ENCODE data around the gene GPC6.

The GPC6 gene

GRCh38 chr13:94088742-94089141 is 862.1 kb downstream of the GPC6 start:
- TF ChIP-seq ZFX (IDR thresholded peaks at IDR 0.05): no peak
- no peak for TF ChIP-seq CTCF (conservative IDR thresholded peaks at IDR 0.05)

DNA sequence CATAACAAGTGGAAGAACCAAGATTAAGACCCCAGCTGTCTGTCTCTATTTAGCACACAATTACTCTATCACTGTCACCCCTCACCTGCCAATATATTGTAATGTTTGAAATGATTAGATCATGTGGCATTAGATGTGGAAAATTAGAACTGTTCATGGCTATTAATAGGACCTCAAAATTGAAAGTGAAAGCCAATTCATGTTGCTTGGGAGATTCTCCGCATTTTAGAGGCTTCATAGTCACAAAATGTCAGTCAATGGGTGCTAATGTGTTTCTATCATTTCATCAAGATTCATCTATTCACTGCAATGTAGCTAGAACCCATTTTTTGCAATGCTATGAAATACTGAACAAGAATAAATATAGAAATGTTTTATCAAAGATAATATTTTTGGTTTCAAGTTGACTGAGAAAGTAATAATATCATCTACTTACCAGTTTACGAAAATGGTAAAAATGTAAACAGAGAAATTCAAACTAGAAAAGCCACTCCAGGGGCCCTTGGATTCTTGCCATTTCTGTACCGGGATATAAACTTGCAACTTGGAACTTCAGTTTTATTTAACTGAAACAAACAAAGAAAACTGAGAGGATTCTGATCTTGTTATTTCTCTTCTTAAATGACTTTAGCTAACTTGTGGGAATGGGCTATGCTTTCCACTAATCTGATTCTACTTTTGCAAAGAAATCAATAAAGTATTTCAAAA is 864.3 kb downstream of the GPC6 start:
- TF ChIP-seq ZFX (IDR thresholded peaks at IDR 0.05): no peak
- TF ChIP-seq CTCF (conservative IDR thresholded peaks at IDR 0.05): no peak
- no peak overlapping the region for H3K27ac ChIP-seq

More at GRCh38 chr13:94088742-94089141, 862.1 kb downstream of the GPC6 start:
- H3K27ac ChIP-seq: no peak overlapping the region

DNA sequence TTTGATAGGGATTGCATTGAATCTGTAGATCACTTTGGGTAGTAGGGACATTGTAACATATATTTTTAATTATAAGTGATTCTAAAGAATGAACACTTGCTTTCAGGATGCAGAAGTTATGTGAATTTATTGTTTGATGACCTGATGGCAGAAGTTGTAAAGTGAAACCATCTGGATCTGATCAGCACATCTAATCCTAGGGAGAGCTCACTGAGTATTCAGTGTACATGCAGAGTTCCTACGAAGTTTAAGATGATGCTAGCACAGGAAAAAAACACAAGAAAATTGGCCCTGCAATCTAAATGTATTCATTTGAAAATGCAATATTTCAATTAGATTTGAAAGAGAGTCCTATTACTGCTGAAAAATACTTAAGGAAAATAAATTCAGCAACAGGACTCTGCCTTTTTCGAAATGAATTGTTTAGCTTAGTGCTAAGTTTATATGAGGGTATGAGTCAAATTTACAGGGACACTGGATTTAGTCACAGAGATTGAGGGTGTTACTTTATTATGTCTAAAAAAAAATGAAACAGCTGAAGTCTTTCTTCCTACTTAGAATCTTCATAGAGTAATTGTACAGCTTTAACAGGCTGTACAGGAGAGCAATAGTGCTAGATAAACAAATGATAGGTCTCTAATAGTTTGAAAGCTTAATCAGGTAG is 867.2 kb downstream of the GPC6 start:
- no peak overlapping the region for H3K27ac ChIP-seq
- TF ChIP-seq CTCF (conservative IDR thresholded peaks at IDR 0.05): no peak
- no peak for TF ChIP-seq ZFX (IDR thresholded peaks at IDR 0.05)

DNA sequence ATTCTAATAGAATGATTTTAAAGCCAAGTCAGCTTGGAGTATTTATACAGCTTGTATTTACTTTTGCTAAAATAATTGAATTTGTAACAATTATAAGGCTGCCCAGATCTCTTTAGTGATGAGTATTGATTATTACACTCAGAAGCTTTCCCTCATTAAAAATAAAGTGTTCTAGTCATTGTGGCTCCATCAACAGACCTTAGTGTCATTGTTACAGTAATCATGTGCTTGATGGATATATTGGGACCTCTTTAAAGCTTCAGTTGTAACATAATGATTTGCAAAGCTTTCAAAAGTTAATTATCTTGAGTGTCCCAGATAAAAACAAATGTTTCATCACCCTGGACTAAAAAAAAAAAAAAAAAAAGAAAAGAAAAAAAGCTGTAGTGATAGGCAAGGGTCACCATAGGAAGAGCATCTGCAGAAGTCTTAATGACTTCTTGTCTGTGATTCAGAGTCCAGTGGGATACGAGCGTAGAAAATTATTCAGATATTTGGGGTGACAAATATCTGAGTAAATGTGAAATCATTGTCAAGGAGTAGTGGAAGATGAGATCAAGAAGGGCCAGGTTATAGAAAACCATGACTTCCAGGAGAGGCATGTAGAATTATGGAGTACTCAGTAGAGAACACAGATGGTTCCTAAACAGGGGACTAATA is 883.2 kb downstream of the GPC6 start:
- TF ChIP-seq ZFX (IDR thresholded peaks at IDR 0.05) (no peak), CTCF (conservative IDR thresholded peaks at IDR 0.05) (no peak)
- no peak overlapping the region for H3K27ac ChIP-seq

- H3K27ac ChIP-seq: no peak overlapping the region
- TF ChIP-seq CTCF (conservative IDR thresholded peaks at IDR 0.05) (no peak), ZFX (IDR thresholded peaks at IDR 0.05) (no peak)
Measured at GRCh38 chr13:94112227-94112626, 885.6 kb downstream of the GPC6 start.

- no peak overlapping the region for H3K27ac ChIP-seq
- no peak; the same call in 1 of the 2 replicates for TF ChIP-seq CTCF (conservative IDR thresholded peaks at IDR 0.05)
- TF ChIP-seq ZFX (IDR thresholded peaks at IDR 0.05): no peak
Measured at GRCh38 chr13:94112731-94113130, 886.1 kb downstream of the GPC6 start.

DNA sequence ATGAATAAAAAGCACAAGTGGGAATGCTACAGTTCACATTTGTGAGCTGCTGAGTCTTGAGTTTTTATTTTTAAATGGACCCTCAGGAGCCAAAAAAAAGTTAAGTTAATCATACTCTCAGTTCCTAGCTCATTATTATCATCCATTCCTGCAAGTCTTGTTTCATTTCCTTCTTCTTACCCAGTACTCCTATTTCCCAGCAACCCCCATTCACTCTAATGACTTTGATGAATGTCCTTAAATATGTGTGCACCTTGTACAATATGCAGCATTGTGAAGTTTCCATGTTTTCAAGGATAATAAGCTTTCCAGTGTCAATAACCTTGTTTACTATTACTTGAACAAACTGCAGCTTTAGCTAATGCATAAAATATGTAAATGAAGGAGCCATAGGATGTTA is 886.6 kb downstream of the GPC6 start:
- no peak overlapping the region for H3K27ac ChIP-seq
- TF ChIP-seq CTCF (conservative IDR thresholded peaks at IDR 0.05) (no peak), ZFX (IDR thresholded peaks at IDR 0.05) (no peak)
